RWPE2 (cell line): ENCODE measurements around the gene RALA.

Source experiments
- ATAC-seq: fragments of 200-7000 bp; cut with Tn5 transposase; 3 replicates; pipeline ENCODE4 v1.9.1; 2021; ENCODE audit warnings: low read depth
- DNase-seq: peaks from one replicate; pipeline ENCODE4 v3.0.0-alpha.2; 2020; ENCODE audit warnings: low spot score
- H3K27ac ChIP-seq: fragments of 450-650 bp; 2 replicates; pipeline ENCODE4 v1.5.1; 2017; ENCODE audit warnings: mild to moderate bottlenecking; ENCODE audit not compliant: poor library complexity, severe bottlenecking
- H3K27me3 ChIP-seq: fragments of 250-450 bp; sonication (Bioruptor Pico); 2 replicates; pipeline ENCODE4 v1.5.1; 2021; ENCODE audit warnings: mild to moderate bottlenecking, moderate library complexity; ENCODE audit not compliant: insufficient read depth, poor library complexity, severe bottlenecking
- H3K36me3 ChIP-seq: fragments of 250-450 bp; sonication (Bioruptor Pico); 2 replicates; pipeline ENCODE4 v1.5.1; 2020; ENCODE audit warnings: low read depth, mild to moderate bottlenecking, moderate library complexity
- H3K4me1 ChIP-seq: fragments of 250-450 bp; sonication (Bioruptor Pico); 2 replicates; pipeline ENCODE4 v1.5.1; 2021; ENCODE audit warnings: mild to moderate bottlenecking, moderate library complexity; ENCODE audit not compliant: insufficient read depth, poor library complexity, severe bottlenecking
- H3K4me3 ChIP-seq: fragments of 250-450 bp; sonication (Bioruptor Pico); 2 replicates; pipeline ENCODE4 v1.5.1; 2021; ENCODE audit warnings: mild to moderate bottlenecking, moderate library complexity; ENCODE audit not compliant: severe bottlenecking
- H3K9me3 ChIP-seq: fragments of 250-450 bp; sonication (Bioruptor Pico); 2 replicates; pipeline ENCODE4 v1.5.1; 2021; ENCODE audit warnings: mild to moderate bottlenecking, moderate library complexity; ENCODE audit not compliant: severe bottlenecking
- TF ChIP-seq, protein P1 (sequence below): fragments of 450-650 bp; IDR thresholded peaks from one replicate; pipeline ENCODE4 v1.5.1; 2017; ENCODE audit warnings: mild to moderate bottlenecking, moderate library complexity; ENCODE audit not compliant: poor library complexity, severe bottlenecking

RALA gene

DNA sequence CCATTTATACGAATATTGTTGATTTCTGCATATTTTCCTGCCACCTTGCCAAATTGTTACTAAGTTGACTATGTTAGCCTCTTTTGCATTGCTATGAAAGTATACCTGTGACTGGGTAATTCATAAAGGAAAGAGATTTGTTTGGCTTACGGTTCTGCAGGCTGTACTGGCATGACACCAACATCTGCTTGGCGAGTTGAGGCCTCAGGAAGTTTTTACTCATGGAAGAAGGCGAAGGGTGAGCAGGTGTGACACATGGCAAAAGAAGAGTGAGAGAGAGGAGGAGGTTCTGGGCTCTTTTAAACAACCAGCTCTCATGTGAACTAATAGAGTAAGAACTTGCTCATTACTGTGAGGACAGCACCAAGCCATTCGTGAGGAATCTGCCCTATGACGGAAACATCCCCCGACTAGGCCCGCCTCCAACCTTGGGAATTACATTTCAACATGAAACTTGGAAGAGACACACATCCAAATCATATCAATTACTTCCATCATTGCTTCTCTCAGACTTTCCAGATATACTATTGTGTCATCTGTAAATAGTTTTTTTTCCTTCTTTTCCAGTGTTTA, 8.4 kb downstream of the RALA start:
- H3K9me3 ChIP-seq: no peaks in the 10 kb centered on the region
- H3K36me3 ChIP-seq: peaks cover 45% of the 10 kb centered on the region
- ATAC-seq (no peak), DNase-seq (no peak)
- no peak overlapping the region for H3K4me3 ChIP-seq
- no peak overlapping the region for H3K27ac ChIP-seq
- H3K27me3 ChIP-seq: no peaks in the 10 kb centered on the region
- peaks cover 9% of the 10 kb centered on the region for H3K4me1 ChIP-seq
- TF ChIP-seq, protein P1, sequence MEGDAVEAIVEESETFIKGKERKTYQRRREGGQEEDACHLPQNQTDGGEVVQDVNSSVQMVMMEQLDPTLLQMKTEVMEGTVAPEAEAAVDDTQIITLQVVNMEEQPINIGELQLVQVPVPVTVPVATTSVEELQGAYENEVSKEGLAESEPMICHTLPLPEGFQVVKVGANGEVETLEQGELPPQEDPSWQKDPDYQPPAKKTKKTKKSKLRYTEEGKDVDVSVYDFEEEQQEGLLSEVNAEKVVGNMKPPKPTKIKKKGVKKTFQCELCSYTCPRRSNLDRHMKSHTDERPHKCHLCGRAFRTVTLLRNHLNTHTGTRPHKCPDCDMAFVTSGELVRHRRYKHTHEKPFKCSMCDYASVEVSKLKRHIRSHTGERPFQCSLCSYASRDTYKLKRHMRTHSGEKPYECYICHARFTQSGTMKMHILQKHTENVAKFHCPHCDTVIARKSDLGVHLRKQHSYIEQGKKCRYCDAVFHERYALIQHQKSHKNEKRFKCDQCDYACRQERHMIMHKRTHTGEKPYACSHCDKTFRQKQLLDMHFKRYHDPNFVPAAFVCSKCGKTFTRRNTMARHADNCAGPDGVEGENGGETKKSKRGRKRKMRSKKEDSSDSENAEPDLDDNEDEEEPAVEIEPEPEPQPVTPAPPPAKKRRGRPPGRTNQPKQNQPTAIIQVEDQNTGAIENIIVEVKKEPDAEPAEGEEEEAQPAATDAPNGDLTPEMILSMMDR: no peak

DNA sequence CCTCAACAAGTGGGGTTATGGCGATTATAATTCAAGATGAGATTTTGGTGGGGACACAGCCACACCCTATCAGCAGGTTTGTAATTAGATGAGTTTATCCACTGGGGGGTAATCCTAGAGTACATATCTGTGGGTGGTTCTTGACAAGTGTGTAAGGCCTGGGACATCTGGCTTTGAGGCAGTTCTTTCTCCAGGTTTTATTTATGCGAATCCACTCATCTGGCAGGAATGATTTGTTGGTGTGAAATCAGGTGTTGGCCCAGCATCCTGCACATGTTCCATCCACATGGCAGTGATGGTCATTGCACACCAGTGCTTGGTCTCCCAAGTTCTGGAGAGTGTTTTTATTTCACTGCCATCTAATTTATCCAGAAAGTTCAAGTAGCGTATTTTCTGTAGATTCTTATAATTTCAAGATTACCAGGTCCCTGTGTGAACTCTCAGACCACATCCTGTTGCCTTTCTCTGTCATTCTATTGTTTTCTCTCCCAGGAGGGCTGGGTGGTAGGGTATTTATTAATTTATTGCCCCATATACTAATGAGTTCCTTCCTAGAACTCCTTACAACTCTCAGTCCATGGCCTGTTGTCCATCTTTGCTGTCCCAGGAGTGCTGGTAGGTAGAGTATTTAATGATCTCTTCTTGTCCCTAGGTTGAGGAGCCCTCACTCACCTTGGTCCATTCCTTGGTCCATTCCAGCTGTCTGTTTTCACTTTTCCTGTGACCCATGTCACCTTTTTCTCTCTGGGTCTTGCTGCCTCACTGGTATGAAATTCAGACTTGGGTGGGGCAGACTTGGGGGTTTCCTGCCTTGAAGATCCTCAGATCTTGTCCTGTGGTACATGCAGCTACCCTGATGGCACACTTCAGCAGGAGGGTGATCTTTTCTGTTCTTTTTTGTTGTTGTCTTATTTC, 10.4 kb downstream of the RALA start:
- H3K4me3 ChIP-seq: no peak overlapping the region
- TF ChIP-seq, protein P1: no peak
- H3K9me3 ChIP-seq: no peaks in the 10 kb centered on the region
- H3K27me3 ChIP-seq: no peaks in the 10 kb centered on the region
- peaks cover 45% of the 10 kb centered on the region for H3K36me3 ChIP-seq
- DNase-seq: no peak
- 0 out of 3 replicates have a peak, but pooled peaks have one; percentile 25 for ATAC-seq
- no peaks in the 10 kb centered on the region for H3K4me1 ChIP-seq
- H3K27ac ChIP-seq: no peak overlapping the region

DNA sequence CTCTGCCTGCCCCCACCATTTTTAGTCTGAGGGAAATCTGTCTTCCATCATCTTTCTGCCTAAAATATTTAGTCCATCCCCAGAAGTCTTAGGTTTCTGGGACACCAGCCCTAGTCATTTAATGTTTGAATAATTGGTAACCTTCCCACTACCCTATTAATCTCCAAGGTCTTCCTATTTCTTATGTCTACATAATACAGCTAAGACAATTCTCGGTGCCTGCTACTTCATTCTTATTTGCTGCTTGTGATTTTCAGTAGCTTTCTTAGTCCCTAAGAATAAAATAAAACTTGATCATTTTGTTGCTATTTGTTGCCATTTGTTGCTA, 11.1 kb downstream of the RALA start:
- TF ChIP-seq, protein P1: no peak
- Histone ChIP-seq H3K27me3 (no peaks in the 10 kb centered on the region), H3K4me1 (no peaks in the 10 kb centered on the region), H3K27ac (no peak overlapping the region), H3K4me3 (no peak overlapping the region), H3K9me3 (no peaks in the 10 kb centered on the region), H3K36me3 (peaks cover 39% of the 10 kb centered on the region)
- DNase-seq (no peak), ATAC-seq (no peak)

DNA sequence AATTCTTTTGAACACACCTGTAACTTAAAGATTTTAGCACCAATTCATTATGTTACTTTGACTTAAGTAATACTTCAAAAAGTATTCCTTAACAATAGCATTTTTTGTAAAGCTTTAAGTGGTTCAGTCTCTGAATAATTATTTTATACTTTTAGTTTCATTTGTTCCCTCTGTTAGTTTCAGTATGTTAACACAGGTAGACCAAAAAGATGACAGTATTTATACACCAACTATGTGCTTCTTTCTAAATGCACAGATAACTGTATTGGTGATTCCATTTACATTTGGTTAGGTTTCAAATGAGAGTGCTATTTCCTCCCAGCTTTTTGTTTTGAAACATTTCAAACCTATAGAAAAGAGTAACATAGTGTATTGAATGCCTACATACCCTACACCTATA, 14.0 kb downstream of the RALA start:
- no peak for ATAC-seq
- TF ChIP-seq, protein P1: no peak

More for the DNA sequence above, 14.0 kb downstream of the RALA start:
- Histone ChIP-seq H3K4me3 (no peak overlapping the region), H3K27me3 (no peaks in the 10 kb centered on the region), H3K27ac (no peak overlapping the region), H3K36me3 (peaks cover 22% of the 10 kb centered on the region), H3K9me3 (no peaks in the 10 kb centered on the region), H3K4me1 (no peaks in the 10 kb centered on the region)
- DNase-seq: no peak
